Upper lobe of left lung (tissue), 6 donors: ENCODE results near the gene HSPB7. TPM values are rescaled to one million over a fixed set of nuclear protein-coding genes. Genes with fewer than 3 reads are reported as not detected.
"Not testable (repeated sequence)": the region's sequence is repeated elsewhere in the genome, so short reads cannot be mapped to it uniquely, and the experiment has no call there.

Experiments
- ATAC-seq, 2 donors: fragments of 200-7000 bp; cut with Tn5 transposase; one replicate each; pipeline ENCODE4 v1.9.1; 2022; ENCODE audit warnings: mild to moderate bottlenecking in 2 of 2, moderate library complexity in 2 of 2; ENCODE audit not compliant: low FRiP score in 2 of 2
- DNase-seq, 2 donors: peaks; one replicate each; pipeline ENCODE4 v3.0.0-alpha.2; 2019 to 2020
- H3K27ac ChIP-seq, 4 donors: fragments of 200-600 bp; sonication (generic); one replicate each; pipeline ENCODE4 v1.5.1; 2016 to 2019
- H3K27me3 ChIP-seq, 4 donors: fragments of 200-600 bp; sonication (generic); one replicate each; pipeline ENCODE4 v1.5.1; 2017 to 2019
- H3K36me3 ChIP-seq, 4 donors: fragments of 200-600 bp; sonication (generic); one replicate each; pipeline ENCODE4 v1.5.1; 2016 to 2019
- H3K4me1 ChIP-seq, 4 donors: fragments of 200-600 bp; sonication (generic); one replicate each; pipeline ENCODE4 v1.5.1; 2018 to 2019
- H3K4me3 ChIP-seq, 4 donors: fragments of 200-600 bp; sonication (generic); one replicate each; pipeline ENCODE4 v1.5.1; 2017 to 2019; ENCODE audit warnings: mild to moderate bottlenecking in 2 of 4, moderate library complexity in 1 of 4
- H3K9me3 ChIP-seq, 4 donors: fragments of 200-600 bp; sonication (generic); one replicate each; pipeline ENCODE4 v1.5.1; 2018 to 2019
- CTCF ChIP-seq, 6 experiments: fragments of 450-650 bp in 4 of 6; fragments of 200-600 bp in 2 of 6; sonication (generic) in 2 of 6; IDR thresholded peaks; one replicate each; pipeline ENCODE4 v1.5.1; 2016 to 2019; ENCODE audit warnings: antibody characterized with exemption in 6 of 6
- EP300 ChIP-seq, 4 donors: sonication (generic); formaldehyde crosslinking; IDR thresholded peaks; one replicate each; pipeline ENCODE4 v1.5.1; 2017; ENCODE audit warnings: antibody characterized with exemption in 4 of 4, control low read depth in 2 of 4
- POLR2A ChIP-seq, 4 donors: fragments of 450-650 bp; IDR thresholded peaks; one replicate each; pipeline ENCODE4 v1.5.1; 2016 to 2017; ENCODE audit warnings: antibody characterized with exemption in 4 of 4, mild to moderate bottlenecking in 2 of 4
- POLR2AphosphoS5 ChIP-seq, 2 donors: sonication (generic); formaldehyde crosslinking; IDR thresholded peaks; one replicate each; pipeline ENCODE4 v1.5.1; 2017; ENCODE audit warnings: antibody characterized with exemption in 2 of 2
- WGBS, 2 donors: methylation state at CpG; one replicate each; pipeline ENCODE4 v1.1.5; 2017 to 2018; 5-methylcytosine and 5-hydroxymethylcytosine counted together
- total RNA-seq, 6 donors: library from RNA; depleted of rRNA in 4 of 6; stranded (reverse); fragments of >200 nt in 4 of 6; gene quantifications; one replicate each; pipeline versions ENCODE4 v1.1.0 to v1.2.1, GENCODE V29; 2016 to 2021
- donor health status: DM: no; HTN: no; CAD: no; lungs with moderate emphysema.
- donor health status: DM: no; HTN: yes; CAD: no; lungs with severe emphysema.

HSPB7 gene
- total RNA-seq, 6 donors from 2014 or later: 1.0 to 9.2 (median 3.0) TPM

- WGBS, 2 donors: 58 to 64% methylated on average over 5 of the region's 5 CpGs
- no peak for TF ChIP-seq CTCF (IDR thresholded peaks at IDR 0.05)
- TF ChIP-seq POLR2AphosphoS5 (IDR thresholded peaks at IDR 0.05): no peak
- TF ChIP-seq POLR2A (IDR thresholded peaks at IDR 0.05): no peak
- TF ChIP-seq EP300 (IDR thresholded peaks at IDR 0.05): no peak
- Histone ChIP-seq H3K27ac (no peak overlapping the region), H3K9me3 (no peaks in the 10 kb centered on the region), H3K36me3 (no peaks in the 10 kb centered on the region), H3K27me3 (no peaks in the 10 kb centered on the region), H3K4me1 (no peaks in the 10 kb centered on the region), H3K4me3 (no peak overlapping the region)
- no peak for ATAC-seq
- DNase-seq: no peak
Observed at GRCh38 chr1:15985611-15986297, 32.1 kb downstream of the HSPB7 start.

- TF ChIP-seq CTCF (IDR thresholded peaks at IDR 0.05): no peak
- no peak for TF ChIP-seq POLR2AphosphoS5 (IDR thresholded peaks at IDR 0.05)
- no peak for TF ChIP-seq EP300 (IDR thresholded peaks at IDR 0.05)
- TF ChIP-seq POLR2A (IDR thresholded peaks at IDR 0.05): no peak
- Histone ChIP-seq H3K4me1 (no peaks in the 10 kb centered on the region), H3K4me3 (no peak overlapping the region), H3K27ac (no peak overlapping the region), H3K36me3 (no peaks in the 10 kb centered on the region), H3K27me3 (no peaks in the 10 kb centered on the region), H3K9me3 (no peaks in the 10 kb centered on the region)
- DNase-seq (no peak), ATAC-seq (peak in 1 of 2 donors; percentile 8)
- 32 to 44% methylated on average over 1 of the region's 1 CpG for WGBS, 2 donors
Observed at GRCh38 chr1:15983275-15983674, 34.6 kb downstream of the HSPB7 start.

- H3K27me3 ChIP-seq: no peaks in the 10 kb centered on the region
- WGBS, 2 donors: 91 to 92% methylated on average over 3 of the region's 3 CpGs
- H3K4me1 ChIP-seq: peaks cover 0 to under 1% (median under 1%) of the 10 kb centered on the region in 4 donors
- H3K9me3 ChIP-seq: no peaks in the 10 kb centered on the region
- no peak for ATAC-seq
- TF ChIP-seq POLR2AphosphoS5 (IDR thresholded peaks at IDR 0.05) (no peak), POLR2A (IDR thresholded peaks at IDR 0.05) (no peak), EP300 (IDR thresholded peaks at IDR 0.05) (no peak), CTCF (IDR thresholded peaks at IDR 0.05) (no peak)
- no peak overlapping the region for H3K4me3 ChIP-seq
- H3K36me3 ChIP-seq: no peaks in the 10 kb centered on the region
- no peak for DNase-seq
- no peak overlapping the region for H3K27ac ChIP-seq
Observed at GRCh38 chr1:15981679-15982078, 36.2 kb downstream of the HSPB7 start.

- H3K9me3 ChIP-seq, H3K36me3 ChIP-seq, H3K4me3 ChIP-seq, DNase-seq, H3K27me3 ChIP-seq, ATAC-seq, H3K27ac ChIP-seq: not testable (repeated sequence)
- WGBS, 2 donors: 93 to 98% methylated on average over 4 of the region's 4 CpGs
- peaks cover 16 to 20% (median 19%) of the 10 kb centered on the region in 4 donors for H3K4me1 ChIP-seq
Observed at GRCh38 chr1:15977947-15978346, 39.9 kb downstream of the HSPB7 start.

GRCh38 chr1:15975805-15976680 is 41.8 kb downstream of the HSPB7 start, which contains the start of gene ZBTB17:
TSS of gene ZBTB17 (minus strand) at chr1:15976101. CDS start at chr1:15948495, 27,606 bp downstream.
- Histone ChIP-seq H3K4me3 (peak within 1 kb of the TSS; percentile 92 to 100 (median 95)), H3K27ac (peak within 1 kb of the TSS; percentile 86 to 95 (median 90)), H3K36me3 (peaks cover 10 to 16% (median 13%) of the 10 kb centered on the region in 4 donors), H3K4me1 (peaks cover 18 to 27% (median 22%) of the 10 kb centered on the region in 4 donors), H3K27me3 (no peaks in the 10 kb centered on the region), H3K9me3 (no peaks in the 10 kb centered on the region)
- peak; percentile 93 to 98 for DNase-seq
- 13 to 44% methylated on average over 8 to 28 of the region's 47 CpGs for WGBS, 2 donors
- peak; percentile 96 to 100 for ATAC-seq
- TF ChIP-seq EP300 (IDR thresholded peaks at IDR 0.05) (no peak), POLR2A (IDR thresholded peaks at IDR 0.05) (peak; percentile 36 to 85 (median 56)), CTCF (IDR thresholded peaks at IDR 0.05) (peak in 3 of 6 experiments; percentile 14 to 28 (median 23)), POLR2AphosphoS5 (IDR thresholded peaks at IDR 0.05) (peak; percentile 87 to 88)
